GM18520 (cell line): ENCODE results near the gene CACNA1E.

ENCODE experiments used
- ATAC-seq: cut with Tn5 transposase; IDR thresholded peaks from one replicate; pipeline ENCODE4 v1.9.1; 2021; ENCODE audit not compliant: unreplicated experiment

The CACNA1E gene

GRCh38 chr1:181748013-181748412 is 264.7 kb downstream of the CACNA1E start:
- no peak for ATAC-seq

- ATAC-seq = no peak
Observed at GRCh38 chr1:181754103-181754502, 270.8 kb downstream of the CACNA1E start.

- ATAC-seq = no peak
Observed at GRCh38 chr1:181759481-181759880, 276.2 kb downstream of the CACNA1E start.

GRCh38 chr1:181763736-181764135 is 280.4 kb downstream of the CACNA1E start:
- no peak for ATAC-seq

GRCh38 chr1:181765451-181766026 is 282.2 kb downstream of the CACNA1E start:
- no peak for ATAC-seq

- no peak for ATAC-seq
Observed at GRCh38 chr1:181767001-181767708, 283.8 kb downstream of the CACNA1E start.

- ATAC-seq = peak; percentile 70
Observed at GRCh38 chr1:181768211-181768929, 285.1 kb downstream of the CACNA1E start.

GRCh38 chr1:181768930-181769280 is 285.6 kb downstream of the CACNA1E start:
- no peak for ATAC-seq

GRCh38 chr1:181769846-181770245 is 286.5 kb downstream of the CACNA1E start:
- ATAC-seq = no peak

- ATAC-seq = no peak
Observed at GRCh38 chr1:181772714-181773113, 289.4 kb downstream of the CACNA1E start.

- no peak for ATAC-seq
Observed at GRCh38 chr1:181776044-181776443, 292.7 kb downstream of the CACNA1E start.

GRCh38 chr1:181777286-181777685 is 294.0 kb downstream of the CACNA1E start:
- ATAC-seq = no peak

- no peak for ATAC-seq
Observed at GRCh38 chr1:181777812-181778211, 294.5 kb downstream of the CACNA1E start.

- no peak for ATAC-seq
Observed at GRCh38 chr1:181778640-181779260, 295.4 kb downstream of the CACNA1E start.

- no peak for ATAC-seq
Observed at GRCh38 chr1:181779343-181779742, 296.0 kb downstream of the CACNA1E start.

- ATAC-seq = no peak
Observed at GRCh38 chr1:181783208-181783607, 299.9 kb downstream of the CACNA1E start.

GRCh38 chr1:181784039-181784683 is 300.8 kb downstream of the CACNA1E start:
- no peak for ATAC-seq

- ATAC-seq = no peak
Observed at GRCh38 chr1:181789395-181789794, 306.1 kb downstream of the CACNA1E start.

- no peak for ATAC-seq
Observed at GRCh38 chr1:181791721-181792120, 308.4 kb downstream of the CACNA1E start.

- no peak for ATAC-seq
Observed at GRCh38 chr1:181793831-181794230, 310.5 kb downstream of the CACNA1E start.

- no peak for ATAC-seq
Observed at GRCh38 chr1:181794332-181794731, 311.0 kb downstream of the CACNA1E start.
